ENCODE data around the gene DGKH. TPM values are rescaled to one million over a fixed set of nuclear protein-coding genes. Genes with fewer than 3 reads are reported as not detected.

DGKH gene
- total and polyA plus RNA-seq, 9 donors = 2.1 to 14.1 (median 9.3) TPM

- Histone ChIP-seq H3K27me3 (no peaks in the 10 kb centered on the region), H3K4me3 (peak overlapping the region; percentile 89), H3K27ac (peak overlapping the region; percentile 63 to 90), H3K9me3 (no peaks in the 10 kb centered on the region), H3K36me3 (no peaks in the 10 kb centered on the region), H3K4me1 (ENCODE audit: insufficient read depth) (no peaks in the 10 kb centered on the region)
- intact Hi-C loops (cut with DNase I) = no loop called here
- WGBS, 3 donors = 26 to 36% (median 28%) methylated on average over 14 of the region's 14 CpGs
- TF ChIP-seq CTCF (IDR thresholded peaks at IDR 0.05) (no peak), POLR2A (IDR thresholded peaks at IDR 0.05) (no peak), EP300 (IDR thresholded peaks at IDR 0.05) (no peak)
- DNase-seq = peak in 1 of 5 donors; percentile 14
These were observed 8.9 kb upstream of the DGKH start for GRCh38 chr13:42039457-42039945.

GRCh38 chr13:42039946-42040729 lies 8.3 kb upstream of the DGKH start:
- Histone ChIP-seq H3K36me3 (no peaks in the 10 kb centered on the region), H3K4me3 (peak overlapping the region; percentile 89), H3K27ac (peak overlapping the region; percentile 63 to 90), H3K9me3 (no peaks in the 10 kb centered on the region), H3K27me3 (no peaks in the 10 kb centered on the region), H3K4me1 (ENCODE audit: insufficient read depth) (no peaks in the 10 kb centered on the region)
- peak; percentile 91 to 95 (median 92) for DNase-seq
- intact Hi-C loops (cut with DNase I) = loop anchor here in 3 of 4 donors (5.0 to 10.0 kb wide), 3 partner anchors 75 to 373 kb away; partner anchors contain the start of gene VWA8 (in 1 of the 3)
- TF ChIP-seq CTCF (IDR thresholded peaks at IDR 0.05) (peak in 2 of 3 donors; percentile 28 to 36), POLR2A (IDR thresholded peaks at IDR 0.05) (peak; percentile 82), EP300 (IDR thresholded peaks at IDR 0.05) (no peak)
- WGBS, 3 donors = 0% methylated on average over 21 to 91 of the region's 91 CpGs

- H3K4me1 ChIP-seq (ENCODE audit: insufficient read depth) = no peaks in the 10 kb centered on the region
- 0 to 1% (median 1%) methylated on average over 12 to 48 of the region's 49 CpGs for WGBS, 3 donors
These were observed 7.8 kb upstream of the DGKH start for GRCh38 chr13:42040730-42041010.

More at GRCh38 chr13:42040730-42041010, 7.8 kb upstream of the DGKH start:
- Histone ChIP-seq H3K36me3 (no peaks in the 10 kb centered on the region), H3K27ac (peak overlapping the region; percentile 63 to 90), H3K4me3 (peak overlapping the region; percentile 89), H3K27me3 (no peaks in the 10 kb centered on the region), H3K9me3 (no peaks in the 10 kb centered on the region)
- intact Hi-C loops (cut with DNase I) = loop anchor here in 3 of 4 donors (5.0 to 10.0 kb wide), 3 partner anchors 76 to 373 kb away; partner anchors contain the start of gene VWA8 (in 1 of the 3)
- no peak for DNase-seq
- TF ChIP-seq CTCF (IDR thresholded peaks at IDR 0.05) = no peak
- TF ChIP-seq POLR2A (IDR thresholded peaks at IDR 0.05) = no peak
- no peak for TF ChIP-seq EP300 (IDR thresholded peaks at IDR 0.05)

Data from ovary (tissue), 9 donors.